HL-60 (cell line): ENCODE measurements around the gene KCNK17.

Experiments
- DNase-seq, 2 experiments: peaks; one replicate each; pipeline ENCODE4 v3.0.0-alpha.2; 2010 to 2020; ENCODE audit warnings: low read depth in 1 of 2, low spot score in 1 of 2
- H3K27ac ChIP-seq: fragments of 250-450 bp; sonication (Bioruptor Pico); replicated peaks from 2 replicates; pipeline ENCODE4 v1.5.1; 2020; ENCODE audit warnings: mild to moderate bottlenecking, moderate library complexity
- H3K27me3 ChIP-seq: fragments of 250-450 bp; sonication (Bioruptor Pico); 2 replicates; pipeline ENCODE4 v1.5.1; 2021; ENCODE audit warnings: mild to moderate bottlenecking, moderate library complexity; ENCODE audit not compliant: insufficient read depth, poor library complexity, severe bottlenecking
- H3K4me3 ChIP-seq: replicated peaks from 2 replicates; pipeline ENCODE4 v1.5.1; 2011; ENCODE audit warnings: mild to moderate bottlenecking, control low read depth, low read length; ENCODE audit not compliant: insufficient read depth
- CTCF ChIP-seq: IDR thresholded peaks from one replicate; pipeline ENCODE4 v1.5.1; 2011; ENCODE audit warnings: low read length, control low read depth, inconsistent platforms; ENCODE audit not compliant: insufficient read depth
- GABPA ChIP-seq: IDR thresholded peaks from 2 replicates; pipeline ENCODE4 v1.6.1; 2012; ENCODE audit warnings: low read depth
- POLR2AphosphoS5 ChIP-seq: IDR thresholded peaks from 2 replicates; pipeline ENCODE4 v1.6.1; 2012; ENCODE audit warnings: low read depth
- REST ChIP-seq: IDR thresholded peaks from 2 replicates; pipeline ENCODE4 v1.6.1; 2012; ENCODE audit warnings: low read depth; ENCODE audit not compliant: insufficient replicate concordance
- SPI1 ChIP-seq: IDR thresholded peaks from 2 replicates; pipeline ENCODE4 v1.6.1; 2012; ENCODE audit warnings: low read depth, mild to moderate bottlenecking, borderline replicate concordance

Gene KCNK17

GRCh38 chr6:39296745-39297640, 17.2 kb downstream of the KCNK17 start:
- Histone ChIP-seq H3K27me3 (no peaks in the 10 kb centered on the region), H3K4me3 (no peak overlapping the region), H3K27ac (no peak overlapping the region)
- TF ChIP-seq GABPA (no peak), POLR2AphosphoS5 (no peak), CTCF (no peak), SPI1 (no peak), REST (no peak)
- DNase-seq = no peak

DNA sequence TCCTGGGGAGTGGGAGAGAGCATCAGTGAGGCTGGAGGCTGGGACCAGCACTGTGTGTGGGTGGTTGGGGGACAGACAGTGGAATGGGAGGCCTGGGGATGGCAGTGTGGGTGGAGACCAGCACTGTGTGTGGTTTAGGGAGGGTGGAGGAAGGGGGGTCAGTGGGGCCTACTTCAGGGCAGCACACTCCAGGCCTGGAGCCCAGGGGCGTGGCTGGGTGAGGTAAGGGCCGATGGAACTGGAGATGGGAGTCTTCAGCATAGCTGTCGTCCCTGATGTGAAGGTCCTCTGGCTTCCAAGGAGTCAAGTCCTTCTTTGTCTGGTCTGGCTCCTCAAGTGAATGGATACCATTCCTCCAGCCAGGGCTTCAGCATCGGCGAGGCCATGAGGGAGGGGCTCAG, 18.6 kb downstream of the KCNK17 start:
- no peaks in the 10 kb centered on the region for H3K27me3 ChIP-seq
- DNase-seq = no peak
- TF ChIP-seq SPI1 = no peak
- TF ChIP-seq CTCF = no peak
- no peak for TF ChIP-seq GABPA
- TF ChIP-seq POLR2AphosphoS5 = no peak
- no peak for TF ChIP-seq REST
- H3K4me3 ChIP-seq = no peak overlapping the region
- no peak overlapping the region for H3K27ac ChIP-seq

DNA sequence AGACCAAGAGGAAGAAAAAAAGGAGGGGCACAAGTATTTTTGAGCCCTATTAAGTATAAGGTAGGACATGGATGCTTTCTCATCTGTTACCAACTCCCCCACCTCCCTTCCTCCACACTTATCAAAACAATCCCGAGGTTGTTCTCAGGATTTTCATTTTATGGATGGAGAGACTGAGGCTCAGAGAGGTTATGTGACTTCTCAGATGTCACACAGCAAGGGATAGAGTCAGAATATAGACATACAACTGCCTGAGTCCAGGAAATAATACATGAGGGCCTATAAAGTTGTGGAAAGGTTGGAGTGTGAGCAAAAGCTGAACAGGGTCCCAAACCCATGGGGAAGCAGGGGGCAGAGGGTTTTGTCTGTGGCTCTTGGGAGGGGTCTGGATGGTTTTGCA, 19.3 kb downstream of the KCNK17 start:
- TF ChIP-seq SPI1 (no peak), GABPA (no peak), POLR2AphosphoS5 (no peak)
- Histone ChIP-seq H3K27ac (no peak overlapping the region), H3K4me3 (no peak overlapping the region), H3K27me3 (no peaks in the 10 kb centered on the region)
- DNase-seq = no peak

DNA sequence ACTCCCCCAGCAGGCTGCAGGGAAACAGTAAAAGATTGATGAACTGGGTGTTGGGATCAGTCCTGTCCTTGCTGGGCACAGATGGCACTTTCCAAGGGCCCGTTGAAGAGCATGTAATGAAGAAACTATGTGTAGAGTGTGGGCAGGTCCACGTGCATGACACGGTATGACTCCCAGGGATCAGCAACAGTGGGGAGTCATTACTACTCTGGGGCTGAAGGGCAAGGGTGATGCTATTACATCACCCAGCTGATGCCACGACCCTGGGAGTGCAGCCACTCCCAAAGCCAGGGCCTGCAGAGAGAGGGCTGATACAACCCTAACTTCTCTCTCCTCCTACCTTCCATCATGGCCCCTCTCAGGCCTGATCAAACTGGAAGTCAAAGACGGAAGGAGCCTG, 20.1 kb downstream of the KCNK17 start:
- H3K4me3 ChIP-seq = no peak overlapping the region
- H3K27me3 ChIP-seq = no peaks in the 10 kb centered on the region
- no peak overlapping the region for H3K27ac ChIP-seq
- no peak for DNase-seq
- TF ChIP-seq REST (no peak), SPI1 (no peak)
